B cell (primary cell): ENCODE data around the gene INTS7. TPM values are rescaled to one million over a fixed set of nuclear protein-coding genes. Genes with fewer than 3 reads are reported as not detected.

Source experiments
- ATAC-seq: fragments of 200-7000 bp; cut with Tn5 transposase; one replicate; pipeline ENCODE4 v1.10.0; 2021; ENCODE audit warnings: low read depth, mild to moderate bottlenecking, moderate number of reproducible peaks, moderate library complexity
- CTCF ChIA-PET: fragments of 350-600 bp; sonication (Branson Sonifier 250); formaldehyde crosslinking; loops from one replicate; lab custom pipeline; 2021; ENCODE audit warnings: antibody characterized with exemption, inconsistent platforms; lab: Charles Lee
- POLR2A ChIA-PET: fragments of 350-600 bp; sonication (Branson Sonifier 250); formaldehyde crosslinking; loops from one replicate; lab custom pipeline; 2021; ENCODE audit warnings: antibody characterized with exemption; lab: Charles Lee
- DNase-seq: peaks from one replicate; pipeline ENCODE4 v3.0.0; 2013
- H2AFZ ChIP-seq: 2 replicates; pipeline ENCODE4 v1.6.1; 2012; ENCODE audit warnings: mild to moderate bottlenecking, low read depth, low read length; ENCODE audit not compliant: insufficient read depth, poor library complexity, severe bottlenecking
- H3K27ac ChIP-seq, 2 donors: 1 replicate in 1 of 2; 2 replicates in 1 of 2; pipeline ENCODE4 v1.5.1; 2012 to 2013; ENCODE audit warnings: low read length in 2 of 2, mild to moderate bottlenecking in 2 of 2, moderate library complexity in 1 of 2
- H3K27me3 ChIP-seq, 4 experiments: fragments of 200-600 bp in 1 of 4; sonication (generic) in 1 of 4; replicated peaks in 1 of 4; 1 replicate in 2 of 4; 2 replicates in 2 of 4; pipeline versions ENCODE4 v1.6.1 to v1.7.0; 2013 to 2016; ENCODE audit warnings: low read length in 3 of 4, mild to moderate bottlenecking in 2 of 4, mixed read lengths in 1 of 4, moderate library complexity in 1 of 4; ENCODE audit not compliant: insufficient read depth in 4 of 4, control insufficient read depth in 3 of 4; ENCODE audit errors: control extremely low read depth in 1 of 4
- H3K36me3 ChIP-seq, 2 experiments: replicated peaks in 1 of 2; 1 replicate in 1 of 2; 2 replicates in 1 of 2; pipeline versions ENCODE4 v1.6.1 to v1.7.1; 2013; ENCODE audit warnings: low read length in 1 of 2; ENCODE audit not compliant: insufficient read depth in 2 of 2, control insufficient read depth in 1 of 2; ENCODE audit errors: control extremely low read depth in 1 of 2, extremely low read depth in 1 of 2
- H3K4me1 ChIP-seq, 2 donors: fragments of 200-600 bp in 1 of 2; sonication (generic) in 1 of 2; 1 replicate in 1 of 2; 2 replicates in 1 of 2; pipeline versions ENCODE4 v1.5.1 to v1.6.1; 2013 to 2017; ENCODE audit warnings: low read length in 2 of 2; ENCODE audit not compliant: control insufficient read depth in 2 of 2, insufficient read depth in 2 of 2
- H3K4me2 ChIP-seq: replicated peaks from 2 replicates; pipeline ENCODE3; 2012; ENCODE audit warnings: mild to moderate bottlenecking, low read depth, low read length; ENCODE audit not compliant: poor library complexity, severe bottlenecking
- H3K4me3 ChIP-seq, 5 experiments: fragments of 200-600 bp in 1 of 5; sonication (generic) in 1 of 5; 1 replicate in 3 of 5; 2 replicates in 2 of 5; pipeline versions ENCODE4 v1.5.1 to v1.7.0; 2011 to 2016; ENCODE audit warnings: low read length in 4 of 5, mild to moderate bottlenecking in 4 of 5, low read depth in 2 of 5, control low read depth in 1 of 5, moderate library complexity in 1 of 5; ENCODE audit not compliant: insufficient read depth in 1 of 5; ENCODE audit errors: control extremely low read depth in 1 of 5, extremely low read depth in 1 of 5
- H3K79me2 ChIP-seq: fragments of 200-600 bp; sonication (generic); one replicate; pipeline ENCODE4 v1.6.0; 2016; ENCODE audit warnings: low read length; ENCODE audit not compliant: control insufficient read depth, insufficient read depth
- H3K9ac ChIP-seq: fragments of 200-600 bp; sonication (generic); 2 replicates; pipeline ENCODE4 v1.6.1; 2017; ENCODE audit warnings: mild to moderate bottlenecking, low read length, moderate library complexity
- H3K9me3 ChIP-seq, 3 donors: one replicate each; pipeline versions ENCODE4 v1.6.1 to v1.7.1; 2013; ENCODE audit warnings: low read length in 2 of 3; ENCODE audit not compliant: control insufficient read depth in 2 of 3, insufficient read depth in 1 of 3; ENCODE audit errors: control extremely low read depth in 1 of 3
- H4K20me1 ChIP-seq: 2 replicates; pipeline ENCODE4 v1.6.0; 2012; ENCODE audit warnings: mild to moderate bottlenecking, low read length; ENCODE audit not compliant: insufficient read depth, control insufficient read depth, poor library complexity, severe bottlenecking
- H3K27ac Mint-ChIP-seq: one replicate; pipeline ENCODE4 v1.8.0; 2021; ENCODE audit warnings: mixed read lengths
- H3K27me3 Mint-ChIP-seq: one replicate; pipeline ENCODE4 v1.8.0; 2021; ENCODE audit warnings: mixed read lengths
- H3K4me1 Mint-ChIP-seq: one replicate; pipeline ENCODE4 v1.8.0; 2021; ENCODE audit warnings: mixed read lengths
- H3K4me3 Mint-ChIP-seq: one replicate; pipeline ENCODE4 v1.8.0; 2021; ENCODE audit warnings: mixed read lengths
- H3K9me3 Mint-ChIP-seq: one replicate; pipeline ENCODE4 v1.8.0; 2022; ENCODE audit warnings: mixed read lengths; ENCODE audit not compliant: insufficient read depth
- CTCF ChIP-seq: fragments of 200-600 bp; IDR thresholded peaks from one replicate; pipeline ENCODE4 v1.8.0; 2022; ENCODE audit warnings: antibody characterized with exemption, mild to moderate bottlenecking
- EZH2 ChIP-seq: IDR thresholded peaks from 2 replicates; pipeline ENCODE4 v1.6.1; 2012; ENCODE audit warnings: borderline replicate concordance, low read depth, mild to moderate bottlenecking, moderate library complexity, low read length; ENCODE audit not compliant: insufficient read depth, poor library complexity, severe bottlenecking
- WGBS: methylation state at CpG from one replicate; pipeline ENCODE4 v1.1.5; 2013; ENCODE audit warnings: missing lambda C conversion rate; ENCODE audit not compliant: insufficient coverage; 5-methylcytosine and 5-hydroxymethylcytosine counted together
- intact Hi-C: fragments of 100-400 bp; cut with micrococcal nuclease; formaldehyde crosslinking; loops from one replicate; pipeline ENCODE4 v1.10.0; 2022
- polyA plus RNA-seq: library from polyadenylated mRNA; depleted of rRNA; stranded (reverse); fragments of >200 nt; gene quantifications from 2 replicates; pipeline ENCODE4 v1.2.3, GENCODE V29; 2012
- total RNA-seq, 2 donors: library from RNA; stranded (reverse); fragments of 120-200 nt in 1 of 2; gene quantifications; 1 replicate in 1 of 2; 2 replicates in 1 of 2; pipeline versions ENCODE4 v1.2.3 to v1.2.4, GENCODE V29; 2013 to 2022

Gene INTS7
- total and polyA plus RNA-seq, 2 donors (not counting 1 experiment from before 2014, with no cell fraction given), result 8.3 to 19.2 TPM

GRCh38 chr1:211928290-211928801 lies 107.0 kb downstream of the INTS7 start:
- H3K4me2 ChIP-seq, result no peak overlapping the region
- no peaks in the 10 kb centered on the region for H4K20me1 ChIP-seq

DNA sequence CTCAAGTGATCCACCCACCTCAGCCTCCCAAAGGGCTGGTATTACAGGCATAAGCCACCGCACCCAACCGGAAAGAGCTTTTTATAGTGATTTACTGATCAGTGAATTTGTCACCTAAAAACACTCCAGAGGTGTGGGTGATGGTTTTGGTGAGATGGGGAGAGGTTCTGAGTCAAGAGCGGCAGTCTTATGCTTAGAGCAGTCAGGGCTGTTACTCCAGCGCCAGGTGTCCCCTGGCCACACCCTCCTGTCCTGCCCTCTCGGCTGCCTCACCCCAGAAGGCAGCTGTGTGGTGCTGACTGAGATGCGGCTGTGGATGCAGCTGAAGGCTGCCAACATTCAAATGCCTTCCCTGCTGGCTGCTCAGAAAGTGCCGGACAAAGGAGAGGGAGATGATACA lies 110.3 kb downstream of the INTS7 start:
- POLR2A ChIA-PET, result no interaction called here
- H3K9me3 Mint-ChIP-seq, result no peaks in the 10 kb centered on the region
- no peak for DNase-seq
- Histone ChIP-seq H3K4me2 (no peak overlapping the region), H3K27ac (no peak overlapping the region), H4K20me1 (no peaks in the 10 kb centered on the region), H3K4me3 (no peak overlapping the region), H3K9ac (no peak overlapping the region), H3K4me1 (no peaks in the 10 kb centered on the region), H3K9me3 (no peaks in the 10 kb centered on the region), H2AFZ (peak overlapping the region; percentile 16), H3K36me3 (no peaks in the 10 kb centered on the region), H3K27me3 (no peaks in the 10 kb centered on the region), H3K79me2 (no peaks in the 10 kb centered on the region)
- H3K4me3 Mint-ChIP-seq, result no peak overlapping the region
- no peak overlapping the region for H3K27ac Mint-ChIP-seq
- CTCF ChIA-PET, result no interaction called here
- no peaks in the 10 kb centered on the region for H3K4me1 Mint-ChIP-seq
- intact Hi-C loops, result no loop called here
- ATAC-seq, result no peak
- WGBS, result 93% methylated on average over 2 of the region's 7 CpGs
- no peaks in the 10 kb centered on the region for H3K27me3 Mint-ChIP-seq
- TF ChIP-seq CTCF, result no peak
- no peak for TF ChIP-seq EZH2

More at GRCh38 chr1:211928290-211928801, 107.0 kb downstream of the INTS7 start:
- intact Hi-C loops, result no loop called here
- no peak overlapping the region for H2AFZ ChIP-seq
- DNase-seq (no peak), ATAC-seq (no peak)
- ChIA-PET POLR2A (no interaction called here), CTCF (no interaction called here)
- H3K27ac Mint-ChIP-seq, result no peak overlapping the region
- TF ChIP-seq EZH2 (no peak), CTCF (no peak)
- no peak overlapping the region for H3K4me3 Mint-ChIP-seq
- no peaks in the 10 kb centered on the region for H3K9me3 Mint-ChIP-seq
- H3K27me3 ChIP-seq, result no peaks in the 10 kb centered on the region
- no peaks in the 10 kb centered on the region for H3K9me3 ChIP-seq
- no peaks in the 10 kb centered on the region for H3K79me2 ChIP-seq
- no peaks in the 10 kb centered on the region for H3K4me1 ChIP-seq
- no peak overlapping the region for H3K9ac ChIP-seq
- no CpG with 5 or more reads among the region's 1 CpG for WGBS
- H3K36me3 ChIP-seq, result no peaks in the 10 kb centered on the region
- H3K4me3 ChIP-seq, result no peak overlapping the region
- peaks cover 1% of the 10 kb centered on the region for H3K4me1 Mint-ChIP-seq
- H3K27ac ChIP-seq, result no peak overlapping the region
- no peaks in the 10 kb centered on the region for H3K27me3 Mint-ChIP-seq
